Measurements from ENCODE around the gene ZNF549. TPM values are rescaled to one million over a fixed set of nuclear protein-coding genes. Genes with fewer than 3 reads are reported as not detected.

ZNF549 gene
- polyA plus RNA-seq, 1 donor from 2014 or later: 17.9 TPM

- no peaks in the 10 kb centered on the region for H4K20me1 ChIP-seq (ENCODE audit: insufficient read depth)
- TF ChIP-seq CTCF (IDR thresholded peaks at IDR 0.05; ENCODE audit: poor library complexity, severe bottlenecking) (no peak), MXI1 (conservative IDR thresholded peaks at IDR 0.05; ENCODE audit: poor library complexity, severe bottlenecking) (no peak), RAD21 (conservative IDR thresholded peaks at IDR 0.05) (no peak), EP300 (conservative IDR thresholded peaks at IDR 0.05; ENCODE audit: poor library complexity, severe bottlenecking) (no peak), POLR2AphosphoS5 (IDR thresholded peaks at IDR 0.05) (no peak), REST (IDR thresholded peaks at IDR 0.05; ENCODE audit: borderline replicate concordance) (no peak), TAF1 (IDR thresholded peaks at IDR 0.05; ENCODE audit: low read depth) (no peak), EZH2 (IDR thresholded peaks at IDR 0.05; ENCODE audit: borderline replicate concordance, insufficient read depth, low read length, poor library complexity, severe bottlenecking) (no peak), SMC3 (conservative IDR thresholded peaks at IDR 0.05; ENCODE audit: poor library complexity) (no peak)
- peaks cover 8% of the 10 kb centered on the region for H3K79me2 ChIP-seq (replicated peaks; ENCODE audit: insufficient read depth, low read length)
- no peak overlapping the region for H3K4me2 ChIP-seq (ENCODE audit: low read length)
- H3K27ac ChIP-seq (ENCODE audit: low read length): no peak overlapping the region
- no peak overlapping the region for H3K4me3 ChIP-seq (ENCODE audit: low read length)
- no peaks in the 10 kb centered on the region for H3K9me2 ChIP-seq (ENCODE audit: insufficient read depth, low read length)
- no peaks in the 10 kb centered on the region for H3K27me3 ChIP-seq (ENCODE audit: insufficient read depth, low read depth, low read length)
- H2AFZ ChIP-seq (ENCODE audit: low read depth, low read length): no peak overlapping the region
- no peak overlapping the region for H3K9ac ChIP-seq (ENCODE audit: low read length)
- no peaks in the 10 kb centered on the region for H3K36me3 ChIP-seq (ENCODE audit: insufficient read depth, low read length)
- no peaks in the 10 kb centered on the region for H3F3A ChIP-seq (ENCODE audit: insufficient read depth, low read length, poor library complexity, severe bottlenecking)
- H3K9me3 ChIP-seq (ENCODE audit: low read length): peaks cover 19% of the 10 kb centered on the region
Observed at GRCh38 chr19:57563547-57563946, 36.4 kb downstream of the ZNF549 start.

GRCh38 chr19:57566396-57567265 lies 39.5 kb downstream of the ZNF549 start:
- Histone ChIP-seq H3K9ac (ENCODE audit: low read length) (no peak overlapping the region), H3K4me2 (ENCODE audit: low read length) (no peak overlapping the region), H3K9me3 (ENCODE audit: low read length) (peaks cover 33% of the 10 kb centered on the region), H2AFZ (ENCODE audit: low read depth, low read length) (no peak overlapping the region), H4K20me1 (ENCODE audit: insufficient read depth) (no peaks in the 10 kb centered on the region), H3K4me3 (ENCODE audit: low read length) (no peak overlapping the region), H3K27ac (ENCODE audit: low read length) (no peak overlapping the region), H3K9me2 (ENCODE audit: insufficient read depth, low read length) (no peaks in the 10 kb centered on the region), H3K27me3 (ENCODE audit: insufficient read depth, low read depth, low read length) (no peaks in the 10 kb centered on the region), H3F3A (ENCODE audit: insufficient read depth, low read length, poor library complexity, severe bottlenecking) (no peaks in the 10 kb centered on the region), H3K36me3 (ENCODE audit: insufficient read depth, low read length) (peaks cover 7% of the 10 kb centered on the region), H3K79me2 (replicated peaks; ENCODE audit: insufficient read depth, low read length) (no peaks in the 10 kb centered on the region)
- TF ChIP-seq EZH2 (IDR thresholded peaks at IDR 0.05; ENCODE audit: borderline replicate concordance, insufficient read depth, low read length, poor library complexity, severe bottlenecking): no peak
- TF ChIP-seq EP300 (conservative IDR thresholded peaks at IDR 0.05; ENCODE audit: poor library complexity, severe bottlenecking): no peak
- TF ChIP-seq POLR2AphosphoS5 (IDR thresholded peaks at IDR 0.05): no peak
- no peak for TF ChIP-seq CTCF (IDR thresholded peaks at IDR 0.05; ENCODE audit: poor library complexity, severe bottlenecking)
- TF ChIP-seq TAF1 (IDR thresholded peaks at IDR 0.05; ENCODE audit: low read depth): no peak
- TF ChIP-seq RAD21 (conservative IDR thresholded peaks at IDR 0.05): no peak
- TF ChIP-seq REST (IDR thresholded peaks at IDR 0.05; ENCODE audit: borderline replicate concordance): no peak
- TF ChIP-seq SMC3 (conservative IDR thresholded peaks at IDR 0.05; ENCODE audit: poor library complexity): no peak
- no peak for TF ChIP-seq MXI1 (conservative IDR thresholded peaks at IDR 0.05; ENCODE audit: poor library complexity, severe bottlenecking)

All from neural cell (in vitro differentiated cells).